ENCODE results near the gene GRID1.
"Not testable (repeated sequence)": the region's sequence is repeated elsewhere in the genome, so short reads cannot be mapped to it uniquely, and the experiment has no call there.

The GRID1 gene

GRCh38 chr10:85978566-85979358 lies 387.8 kb downstream of the GRID1 start:
- H3K4me3 ChIP-seq (ENCODE audit: low read depth, low read length) = no peak overlapping the region

GRCh38 chr10:85977642-85978041 lies 389.0 kb downstream of the GRID1 start:
- no peak overlapping the region for H3K4me3 ChIP-seq (ENCODE audit: low read depth, low read length)

GRCh38 chr10:85976267-85976793 lies 390.3 kb downstream of the GRID1 start:
- H3K4me3 ChIP-seq (ENCODE audit: low read depth, low read length) = no peak overlapping the region

- no peak overlapping the region for H3K4me3 ChIP-seq (ENCODE audit: low read depth, low read length)
These were observed 395.1 kb downstream of the GRID1 start for GRCh38 chr10:85971494-85971893.

DNA sequence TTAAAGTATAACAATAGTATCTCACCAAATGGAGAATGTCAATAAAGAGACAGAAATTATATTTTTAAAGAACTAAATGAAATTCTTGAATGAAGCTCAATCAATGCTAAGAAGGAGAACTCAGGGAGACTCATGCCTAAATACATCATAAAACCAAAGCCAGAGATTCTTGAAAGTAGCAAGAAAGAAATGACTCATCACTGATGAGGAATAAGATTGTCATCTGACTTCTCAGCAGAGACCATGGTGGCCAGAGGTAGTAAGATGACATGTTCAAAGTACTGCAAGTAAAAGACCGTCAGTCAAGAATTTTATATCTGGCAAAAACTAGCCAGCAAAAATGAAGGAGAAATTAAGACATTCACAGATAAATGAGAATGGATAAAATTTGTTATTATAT lies 399.0 kb downstream of the GRID1 start:
- no peak overlapping the region for H3K4me3 ChIP-seq (ENCODE audit: low read depth, low read length)

- H3K4me3 ChIP-seq (ENCODE audit: low read depth, low read length) = no peak overlapping the region
These were observed 405.0 kb downstream of the GRID1 start for GRCh38 chr10:85961479-85962067.

DNA sequence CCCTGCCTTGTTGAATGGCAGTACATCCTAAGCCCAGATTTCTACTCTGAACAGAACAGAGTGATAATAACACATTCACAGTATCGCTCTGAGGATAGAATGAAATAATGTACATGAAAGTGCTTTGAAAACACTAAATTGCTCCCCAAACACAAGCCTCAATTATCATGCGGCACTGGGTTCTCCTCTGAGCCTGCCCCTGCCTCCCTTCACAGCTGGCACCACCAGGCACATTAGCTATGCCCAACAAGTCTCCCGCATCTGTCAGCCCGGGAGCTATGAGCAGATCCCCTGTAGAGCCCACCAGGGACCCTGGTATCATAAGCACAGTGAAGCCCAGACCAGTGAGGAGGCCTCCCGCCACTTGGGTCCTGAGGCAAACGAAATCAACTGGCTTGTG lies 405.5 kb downstream of the GRID1 start:
- H3K4me3 ChIP-seq (ENCODE audit: low read depth, low read length) = no peak overlapping the region

GRCh38 chr10:85959239-85959638 lies 407.4 kb downstream of the GRID1 start:
- H3K4me3 ChIP-seq (ENCODE audit: low read depth, low read length) = no peak overlapping the region

- H3K4me3 ChIP-seq (ENCODE audit: low read depth, low read length) = no peak overlapping the region
These were observed 415.7 kb downstream of the GRID1 start for GRCh38 chr10:85950921-85951320.

DNA sequence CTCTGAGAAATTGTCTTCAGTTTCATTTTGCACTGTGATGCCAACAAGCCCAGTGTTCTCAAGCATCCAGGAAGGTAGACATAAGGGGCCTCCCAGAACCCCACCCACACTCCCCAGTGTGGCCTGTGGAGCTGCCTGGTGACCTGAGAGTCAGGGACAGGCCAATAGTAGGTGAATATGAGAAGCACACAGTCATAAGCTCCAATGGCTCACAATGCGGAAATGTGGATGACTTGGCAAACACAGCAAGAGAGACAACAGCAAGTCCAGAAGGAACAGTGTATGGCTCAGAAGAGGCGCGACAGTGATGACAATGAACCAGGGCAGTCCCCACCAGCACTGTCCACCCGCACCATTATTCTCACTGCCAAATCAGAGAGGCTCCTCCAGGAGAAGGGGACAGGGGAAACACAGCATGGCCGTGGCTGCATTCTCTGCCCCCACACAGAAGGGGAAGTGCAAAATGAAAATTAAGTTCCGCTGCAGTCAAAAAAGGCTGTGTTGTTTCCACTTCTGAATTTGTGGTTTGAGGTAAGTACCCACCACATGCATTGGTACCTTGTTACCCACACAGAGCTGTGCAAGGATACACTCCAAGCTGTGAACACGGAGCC lies 419.8 kb downstream of the GRID1 start:
- no peak overlapping the region for H3K4me3 ChIP-seq (ENCODE audit: low read depth, low read length)

- H3K4me3 ChIP-seq (ENCODE audit: low read depth, low read length) = no peak overlapping the region
These were observed 430.4 kb downstream of the GRID1 start for GRCh38 chr10:85936161-85936560.

DNA sequence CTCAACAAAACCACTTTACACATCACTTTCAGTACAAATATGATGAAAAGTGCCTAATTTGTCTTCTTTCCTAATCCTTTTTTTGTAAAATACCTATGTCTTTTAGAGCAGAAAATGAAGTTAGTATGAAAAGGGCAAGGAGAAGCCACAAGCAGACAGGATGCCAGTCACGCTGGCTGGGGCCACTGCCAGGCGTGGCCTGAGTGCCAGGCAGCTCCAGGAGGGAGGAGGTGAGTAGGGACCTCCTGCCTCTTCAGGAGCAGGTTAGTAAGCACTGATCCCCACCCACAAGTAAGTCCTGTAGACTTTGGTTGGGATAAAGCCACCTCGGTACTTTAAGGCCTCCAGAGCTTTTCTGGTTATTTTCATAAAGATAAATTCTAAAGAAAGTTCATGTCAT lies 432.0 kb downstream of the GRID1 start:
- no peak overlapping the region for H3K4me3 ChIP-seq (ENCODE audit: low read depth, low read length)

DNA sequence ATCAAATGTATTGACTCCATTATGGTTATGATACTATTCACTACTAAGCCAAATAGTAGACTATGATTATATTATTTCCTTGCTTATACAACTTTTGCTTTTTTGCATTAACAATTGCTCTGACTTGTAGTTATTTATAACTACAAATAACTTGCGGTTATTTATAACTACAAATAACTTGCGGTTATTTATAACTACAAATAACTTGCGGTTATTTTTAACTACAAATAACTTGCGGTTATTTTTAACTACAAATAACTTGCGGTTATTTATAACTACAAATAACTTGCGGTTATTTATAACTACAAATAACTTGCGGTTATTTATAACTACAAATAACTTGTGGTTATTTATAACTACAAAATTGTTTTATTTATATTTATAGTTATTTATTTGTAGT lies 436.6 kb downstream of the GRID1 start:
- not testable (repeated sequence) for H3K4me3 ChIP-seq (ENCODE audit: low read depth, low read length)

GRCh38 chr10:85927952-85928665 lies 438.5 kb downstream of the GRID1 start:
- H3K4me3 ChIP-seq (ENCODE audit: low read depth, low read length) = no peak overlapping the region

DNA sequence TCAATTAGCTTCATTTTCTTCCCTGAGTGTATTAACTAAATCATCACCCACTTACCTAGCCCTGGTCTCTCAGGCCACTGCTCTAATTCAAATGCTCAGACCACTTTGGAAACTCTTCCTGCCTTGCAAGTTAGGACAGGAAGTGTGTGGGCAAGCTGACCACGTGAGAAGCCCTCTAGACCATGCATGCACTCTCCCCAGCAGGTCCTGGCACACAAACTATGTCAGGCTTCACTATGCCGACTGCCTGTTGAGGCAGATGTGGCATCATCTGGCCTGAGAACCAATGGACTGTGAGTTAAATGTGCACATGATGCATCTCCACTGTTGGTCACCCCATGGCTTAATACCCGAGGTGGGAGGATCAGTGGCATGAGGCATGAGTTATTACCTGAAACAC lies 439.6 kb downstream of the GRID1 start:
- no peak overlapping the region for H3K4me3 ChIP-seq (ENCODE audit: low read depth, low read length)

GRCh38 chr10:85926136-85926535 lies 440.5 kb downstream of the GRID1 start:
- no peak overlapping the region for H3K4me3 ChIP-seq (ENCODE audit: low read depth, low read length)

DNA sequence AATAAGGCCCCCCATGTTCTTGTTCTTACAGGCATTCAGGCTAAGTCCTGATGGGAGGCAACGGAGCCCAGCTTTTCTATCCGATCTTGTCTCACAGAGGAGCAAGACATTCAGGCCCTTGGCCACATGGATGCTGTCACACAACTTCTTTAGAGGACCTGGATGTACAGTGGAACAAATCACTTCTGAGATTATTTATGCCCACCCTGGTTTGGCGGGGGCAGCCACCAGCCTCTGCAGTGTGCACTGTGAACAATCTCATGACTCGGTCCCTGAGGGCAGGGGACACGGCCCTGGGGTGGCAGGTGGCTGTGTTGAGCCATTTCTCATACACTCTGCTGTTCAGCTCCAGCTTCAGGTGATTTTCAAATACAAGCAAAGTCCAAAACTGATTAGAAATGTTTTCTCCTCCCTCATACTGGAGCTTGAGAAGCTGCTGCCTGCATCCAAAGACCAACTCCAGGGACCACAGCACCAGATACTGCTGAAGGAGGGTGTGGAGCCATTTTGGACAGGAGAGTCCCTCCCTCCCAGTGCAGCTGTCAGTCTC lies 441.3 kb downstream of the GRID1 start:
- H3K4me3 ChIP-seq (ENCODE audit: low read depth, low read length) = no peak overlapping the region

- H3K4me3 ChIP-seq (ENCODE audit: low read depth, low read length) = no peak overlapping the region
These were observed 442.1 kb downstream of the GRID1 start for GRCh38 chr10:85924382-85925102.

DNA sequence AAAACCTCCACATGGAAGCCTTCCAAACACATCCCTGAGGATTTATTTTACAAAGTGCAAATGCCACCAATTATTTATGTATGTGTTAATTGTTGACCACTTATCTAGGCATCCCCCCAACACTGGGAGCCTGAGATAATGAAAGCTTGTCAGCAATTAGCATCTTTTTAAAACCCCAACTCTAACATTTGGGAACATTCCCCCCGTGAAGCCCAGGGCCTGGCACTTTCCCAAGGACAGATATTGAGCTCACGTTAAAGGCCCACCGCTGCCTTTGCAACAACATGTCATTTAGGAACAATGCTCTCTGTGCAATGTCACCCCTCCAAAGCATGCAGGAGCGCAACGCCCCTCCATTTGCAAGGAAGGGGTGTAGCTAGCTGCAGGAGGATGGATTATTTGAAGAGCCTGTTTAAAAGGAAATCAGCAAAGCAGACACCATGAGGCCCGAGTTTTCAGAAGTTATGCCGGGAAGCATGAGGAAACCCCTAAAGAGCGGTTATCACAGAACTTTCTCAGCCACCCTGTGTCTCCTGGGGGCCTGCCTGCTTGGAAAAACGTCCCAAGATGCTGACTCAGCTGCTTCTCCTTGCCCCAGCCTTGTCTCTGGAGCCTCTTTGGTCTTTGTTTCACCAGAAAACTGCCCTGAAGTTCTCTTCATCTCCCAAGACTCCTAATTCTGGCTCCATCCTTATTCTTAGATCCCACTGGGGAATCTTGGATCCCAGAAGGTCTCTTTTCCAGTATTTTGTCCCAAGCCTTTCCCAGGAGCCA lies 444.1 kb downstream of the GRID1 start:
- no peak overlapping the region for H3K4me3 ChIP-seq (ENCODE audit: low read depth, low read length)

- no peak overlapping the region for H3K4me3 ChIP-seq (ENCODE audit: low read depth, low read length)
These were observed 444.8 kb downstream of the GRID1 start for GRCh38 chr10:85921789-85922188.
